DOHH2 (cell line): ENCODE results near the gene MEFV.

Experiments used
- H3F3A ChIP-seq: fragments of 200-600 bp; sonication (generic), shearing (Covaris generic); 2 replicates; pipeline ENCODE4 v1.6.0; 2016; ENCODE audit warnings: antibody characterized with exemption, mild to moderate bottlenecking; ENCODE audit not compliant: control insufficient read depth, insufficient read depth
- H3K27ac ChIP-seq: fragments of 200-600 bp; sonication (generic); 2 replicates; pipeline ENCODE4 v1.5.1; 2014; ENCODE audit warnings: low read depth, mild to moderate bottlenecking, low read length, moderate library complexity
- H3K27me3 ChIP-seq: fragments of 200-600 bp; sonication (generic); 2 replicates; pipeline ENCODE4 v1.6.1; 2014; ENCODE audit warnings: mild to moderate bottlenecking, low read length, mixed read lengths; ENCODE audit not compliant: control insufficient read depth
- H3K36me3 ChIP-seq: fragments of 200-600 bp; sonication (generic); 2 replicates; pipeline ENCODE4 v1.6.1; 2014; ENCODE audit warnings: mild to moderate bottlenecking, low read length, moderate library complexity, mixed read lengths; ENCODE audit not compliant: control insufficient read depth
- H3K4me1 ChIP-seq: fragments of 200-600 bp; sonication (generic); 2 replicates; pipeline ENCODE4 v1.6.1; 2014; ENCODE audit warnings: mild to moderate bottlenecking, low read length, mixed read lengths; ENCODE audit not compliant: control insufficient read depth
- H3K4me2 ChIP-seq: fragments of 200-600 bp; sonication (generic); 2 replicates; pipeline ENCODE4 v1.6.0; 2014; ENCODE audit warnings: mild to moderate bottlenecking, low read length, moderate library complexity
- H3K4me3 ChIP-seq: fragments of 200-600 bp; sonication (generic); 2 replicates; pipeline ENCODE4 v1.5.1; 2014; ENCODE audit warnings: mild to moderate bottlenecking, low read length, mixed read lengths
- H3K79me2 ChIP-seq: fragments of 200-600 bp; sonication (generic); 2 replicates; pipeline ENCODE4 v1.6.1; 2014; ENCODE audit warnings: mild to moderate bottlenecking, low read length, mixed read lengths; ENCODE audit not compliant: control insufficient read depth
- H3K9me2 ChIP-seq: fragments of 200-600 bp; sonication (generic); replicated peaks from 2 replicates; pipeline ENCODE4 v1.6.1; 2014; ENCODE audit warnings: mild to moderate bottlenecking, low read length, mixed read lengths; ENCODE audit not compliant: control insufficient read depth
- H3K9me3 ChIP-seq: fragments of 200-600 bp; sonication (generic); 2 replicates; pipeline ENCODE4 v1.6.1; 2014; ENCODE audit warnings: antibody characterized with exemption, low read length, mixed read lengths; ENCODE audit not compliant: control insufficient read depth, insufficient read depth
- H4K20me1 ChIP-seq: fragments of 200-600 bp; sonication (generic); 2 replicates; pipeline ENCODE4 v1.6.0; 2014; ENCODE audit warnings: low read depth, mild to moderate bottlenecking, antibody characterized with exemption, low read length, moderate library complexity; ENCODE audit not compliant: control insufficient read depth, insufficient read depth
- CTCF ChIP-seq: fragments of 200-600 bp; sonication (generic); IDR thresholded peaks from one replicate; pipeline ENCODE4 v1.5.1; 2014; ENCODE audit warnings: antibody characterized with exemption, mild to moderate bottlenecking, low read depth, low read length; ENCODE audit not compliant: poor library complexity, severe bottlenecking
- EZH2phosphoT487 ChIP-seq: fragments of 200-600 bp; sonication (generic); IDR thresholded peaks from 2 replicates; pipeline ENCODE4 v1.6.1; 2017; ENCODE audit warnings: borderline replicate concordance, mild to moderate bottlenecking, antibody characterized with exemption, low read length, moderate library complexity, mixed read lengths

MEFV gene

GRCh38 chr16:3292604-3293003 is 36.2 kb upstream of the MEFV start:
- no peaks in the 10 kb centered on the region for H4K20me1 ChIP-seq
- no peaks in the 10 kb centered on the region for H3F3A ChIP-seq
- H3K36me3 ChIP-seq = peaks cover 78% of the 10 kb centered on the region
- no peaks in the 10 kb centered on the region for H3K9me2 ChIP-seq
- H3K27me3 ChIP-seq = no peaks in the 10 kb centered on the region
- H3K27ac ChIP-seq = no peak overlapping the region
- H3K4me1 ChIP-seq = no peaks in the 10 kb centered on the region
- peaks cover 66% of the 10 kb centered on the region for H3K9me3 ChIP-seq
- TF ChIP-seq EZH2phosphoT487 (no peak), CTCF (no peak)
- no peak overlapping the region for H3K4me3 ChIP-seq
- H3K4me2 ChIP-seq = no peak overlapping the region
- peaks cover 61% of the 10 kb centered on the region for H3K79me2 ChIP-seq

- Histone ChIP-seq H3K9me3 (peaks cover 81% of the 10 kb centered on the region), H3K4me3 (no peak overlapping the region), H3K27ac (no peak overlapping the region), H3F3A (no peaks in the 10 kb centered on the region), H3K27me3 (no peaks in the 10 kb centered on the region), H3K36me3 (peaks cover 90% of the 10 kb centered on the region), H3K79me2 (peaks cover 84% of the 10 kb centered on the region), H4K20me1 (no peaks in the 10 kb centered on the region), H3K4me2 (no peak overlapping the region), H3K4me1 (peaks cover 1% of the 10 kb centered on the region), H3K9me2 (no peaks in the 10 kb centered on the region)
- TF ChIP-seq EZH2phosphoT487 (no peak), CTCF (no peak)
These were observed 33.7 kb upstream of the MEFV start for GRCh38 chr16:3289998-3290673.

- Histone ChIP-seq H3K36me3 (peaks cover 63% of the 10 kb centered on the region), H3K4me3 (peak overlapping the region; percentile 77), H3K4me1 (peaks cover 24% of the 10 kb centered on the region), H4K20me1 (no peaks in the 10 kb centered on the region), H3F3A (no peaks in the 10 kb centered on the region), H3K79me2 (peaks cover 65% of the 10 kb centered on the region), H3K27me3 (no peaks in the 10 kb centered on the region), H3K9me3 (peaks cover 55% of the 10 kb centered on the region), H3K9me2 (no peaks in the 10 kb centered on the region), H3K4me2 (peak overlapping the region; percentile 98), H3K27ac (no peak overlapping the region)
- TF ChIP-seq CTCF = no peak
These were observed 28.7 kb upstream of the MEFV start for GRCh38 chr16:3285131-3285530.
